Subcutaneous adipose tissue (tissue), 4 donors: ENCODE measurements around the gene KRTAP10-6. TPM values are rescaled to one million over a fixed set of nuclear protein-coding genes. Genes with fewer than 3 reads are reported as not detected.

ENCODE experiments used
- CTCF ChIP-seq: fragments of 450-650 bp; IDR thresholded peaks from one replicate; pipeline ENCODE4 v1.5.1; 2016; ENCODE audit warnings: low read depth, mild to moderate bottlenecking, control low read depth, antibody characterized with exemption, moderate library complexity
- total RNA-seq, 4 donors: library from RNA; depleted of rRNA; stranded (reverse); fragments of >200 nt; gene quantifications; one replicate each; pipeline ENCODE4 v1.1.0, GENCODE V29; 2016

The KRTAP10-6 gene, protein sequence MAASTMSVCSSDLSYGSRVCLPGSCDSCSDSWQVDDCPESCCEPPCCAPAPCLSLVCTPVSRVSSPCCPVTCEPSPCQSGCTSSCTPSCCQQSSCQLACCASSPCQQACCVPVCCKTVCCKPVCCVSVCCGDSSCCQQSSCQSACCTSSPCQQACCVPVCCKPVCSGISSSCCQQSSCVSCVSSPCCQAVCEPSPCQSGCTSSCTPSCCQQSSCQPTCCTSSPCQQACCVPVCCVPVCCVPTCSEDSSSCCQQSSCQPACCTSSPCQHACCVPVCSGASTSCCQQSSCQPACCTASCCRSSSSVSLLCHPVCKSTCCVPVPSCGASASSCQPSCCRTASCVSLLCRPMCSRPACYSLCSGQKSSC
- not detected for total RNA-seq

- no peak for TF ChIP-seq CTCF
Observed at GRCh38 chr21:44592446-44593311, at the start of gene KRTAP10-6. KRTAP10-6 (minus strand) TSS chr21:44592505; CDS start chr21:44592484, 21 bp downstream.

DNA sequence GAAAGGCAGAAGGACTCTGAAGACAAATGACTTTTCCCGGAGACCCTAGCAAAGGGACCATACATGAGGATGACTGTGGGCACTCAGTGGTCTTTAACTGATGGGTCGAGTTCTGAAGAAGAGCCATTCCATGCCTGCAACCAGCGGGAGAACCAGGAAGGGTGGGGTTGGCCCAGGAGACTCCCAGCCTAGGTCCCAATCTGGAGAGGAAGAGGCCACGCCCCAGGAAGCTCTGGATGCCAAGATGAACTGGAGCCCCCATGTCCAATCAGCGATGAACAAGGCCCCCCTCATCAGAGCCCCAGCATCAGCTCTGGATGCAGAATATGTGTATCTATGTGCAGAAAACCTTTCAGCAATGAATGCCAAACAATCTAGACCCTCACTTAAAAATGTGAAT, 48.5 kb upstream of the KRTAP10-6 start:
- no peak for TF ChIP-seq CTCF

DNA sequence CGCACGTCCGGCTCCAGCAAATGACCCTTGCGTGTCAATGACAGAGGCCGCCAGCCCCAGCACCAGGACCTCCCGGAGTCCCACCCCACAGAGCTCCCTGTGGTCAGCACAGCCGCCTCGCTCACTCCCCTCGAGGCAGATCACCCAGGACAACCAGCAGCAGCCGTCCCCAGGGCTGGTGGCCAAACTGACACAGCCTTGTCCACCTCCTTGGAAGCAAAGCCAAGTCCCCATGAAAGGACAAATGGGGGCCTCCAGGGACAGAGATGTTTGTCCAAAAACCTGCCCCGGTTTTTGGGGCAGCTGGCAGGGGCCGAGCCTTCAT, 47.0 kb upstream of the KRTAP10-6 start:
- no peak for TF ChIP-seq CTCF

- TF ChIP-seq CTCF: no peak
Observed at GRCh38 chr21:44637018-44637850, 44.9 kb upstream of the KRTAP10-6 start, which contains the start of gene KRTAP10-10. KRTAP10-10 (plus strand) TSS chr21:44637356; CDS start chr21:44637418, 62 bp downstream.

DNA sequence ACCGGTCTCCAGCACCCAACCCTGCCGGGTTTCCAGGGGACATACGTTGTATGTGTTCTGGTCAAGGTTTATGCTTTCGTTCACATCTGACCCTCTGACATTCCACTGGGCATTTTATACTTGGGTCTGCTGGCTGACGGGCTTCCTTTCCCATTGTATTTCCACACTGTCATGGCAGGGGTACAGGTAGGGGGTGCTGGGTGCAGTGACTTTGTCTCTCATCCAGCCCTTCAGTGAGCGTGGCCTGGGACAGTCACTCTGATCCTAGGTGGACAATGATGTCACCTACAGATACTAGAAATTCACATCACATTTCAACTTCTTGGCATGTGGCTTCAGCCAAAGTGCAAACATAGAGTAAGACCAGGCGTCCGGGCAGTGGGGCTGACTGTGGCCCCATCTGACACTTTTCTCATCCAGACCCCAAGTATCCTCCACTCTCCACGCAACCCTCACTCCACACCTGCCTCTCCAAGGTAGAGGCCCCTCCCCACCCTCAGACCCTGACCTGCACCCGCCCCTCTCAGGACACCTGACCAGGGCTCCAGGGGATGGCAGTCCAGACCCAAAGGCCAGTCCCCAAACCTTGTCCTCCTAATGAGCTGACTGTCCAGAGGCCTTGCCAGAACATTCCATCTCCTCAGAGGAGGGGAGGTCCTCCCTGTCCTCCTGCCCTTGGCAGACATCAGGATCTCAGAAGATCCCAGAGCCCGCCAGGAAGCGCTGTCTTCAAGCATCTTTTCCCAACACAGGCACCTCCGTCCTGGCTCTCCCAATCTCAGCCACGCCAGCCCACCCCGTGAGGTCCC, 44.1 kb upstream of the KRTAP10-6 start:
- no peak for TF ChIP-seq CTCF

DNA sequence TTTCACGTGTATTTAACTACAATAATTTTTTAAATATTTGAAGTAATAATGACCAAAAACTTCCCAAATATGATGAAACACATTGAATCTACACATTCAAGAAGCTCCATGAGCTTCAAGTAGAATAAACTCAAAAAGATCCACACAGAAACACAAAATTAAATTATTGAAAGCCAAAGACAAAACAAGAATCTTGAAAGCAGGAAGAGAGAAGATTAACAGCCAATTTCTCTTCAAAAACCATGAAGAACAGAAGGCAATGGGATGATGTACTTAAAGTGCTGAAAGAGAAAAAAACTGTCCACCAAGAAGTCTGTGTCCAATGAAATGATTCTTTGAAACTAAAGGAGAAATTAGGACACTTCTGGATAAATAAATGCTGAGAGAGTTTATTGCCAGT, 39.8 kb upstream of the KRTAP10-6 start:
- no peak for TF ChIP-seq CTCF
